Tibial artery (tissue), 4 donors: ENCODE results near the gene TTC21A.

Experiments
- DNase-seq, 2 donors: peaks; one replicate each; pipeline ENCODE4 v3.0.0-alpha.2; 2019
- H3K27ac ChIP-seq, 2 donors: fragments of 200-600 bp; sonication (generic) in 1 of 2; 1 replicate in 1 of 2; 2 replicates in 1 of 2; pipeline ENCODE4 v1.5.1; 2018 to 2019; ENCODE audit warnings: mild to moderate bottlenecking in 1 of 2
- H3K27me3 ChIP-seq, 2 donors: fragments of 200-600 bp; sonication (generic) in 1 of 2; one replicate each; pipeline versions ENCODE4 v1.5.1 to v1.6.0; 2016 to 2019
- H3K36me3 ChIP-seq, 3 donors: fragments of 200-600 bp; sonication (generic) in 2 of 3; one replicate each; pipeline ENCODE4 v1.5.1; 2016 to 2019; ENCODE audit warnings: mild to moderate bottlenecking in 2 of 3
- H3K4me1 ChIP-seq, 4 donors: fragments of 200-600 bp; sonication (generic) in 2 of 4; 1 replicate in 3 of 4; 2 replicates in 1 of 4; pipeline ENCODE4 v1.5.1; 2016 to 2019
- H3K4me3 ChIP-seq, 2 donors: fragments of 200-600 bp; sonication (generic) in 1 of 2; 1 replicate in 1 of 2; 2 replicates in 1 of 2; pipeline ENCODE4 v1.5.1; 2018 to 2019; ENCODE audit warnings: mild to moderate bottlenecking in 2 of 2
- H3K9me3 ChIP-seq, 3 donors: fragments of 200-600 bp; sonication (generic) in 1 of 3; one replicate each; pipeline ENCODE4 v1.5.1; 2016 to 2019
- intact Hi-C: fragments of 100-400 bp; cut with DNase I; formaldehyde crosslinking; loops from one replicate; pipeline ENCODE4 v1.15.0; 2023; ENCODE audit warnings: low total_unique reads
- TF ChIP-seq, protein P1 (sequence below), 2 experiments: fragments of 200-600 bp in 1 of 2; fragments of 450-650 bp in 1 of 2; IDR thresholded peaks; one replicate each; pipeline ENCODE4 v1.5.1; 2017 to 2019; ENCODE audit warnings: antibody characterized with exemption in 2 of 2, mild to moderate bottlenecking in 1 of 2, moderate library complexity in 1 of 2

Gene TTC21A

DNA sequence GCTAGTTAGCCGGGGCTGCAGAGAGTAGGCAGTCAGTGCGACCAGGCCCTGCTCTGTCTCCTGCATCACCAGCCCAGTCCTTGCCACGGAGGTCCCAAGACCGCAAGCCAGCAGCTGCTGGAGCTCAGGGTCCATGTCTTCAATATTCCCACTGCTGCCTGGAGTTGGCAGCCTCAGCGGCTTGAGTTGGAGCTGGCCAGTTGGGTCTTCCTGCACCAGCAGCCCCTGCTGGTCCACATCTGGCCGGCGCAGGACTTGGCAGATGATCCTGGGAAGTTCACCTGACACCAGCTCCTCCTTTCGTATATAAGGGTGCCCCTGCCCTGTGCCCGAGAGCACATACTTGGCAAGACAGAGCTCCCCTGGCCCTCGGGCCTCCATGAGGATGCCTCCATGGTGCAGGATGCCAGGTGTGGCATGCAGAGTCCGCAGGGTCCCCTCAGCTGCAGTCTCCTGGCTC, 79.2 kb downstream of the TTC21A start:
- no peaks in the 10 kb centered on the region for H3K27me3 ChIP-seq
- TF ChIP-seq, protein P1, sequence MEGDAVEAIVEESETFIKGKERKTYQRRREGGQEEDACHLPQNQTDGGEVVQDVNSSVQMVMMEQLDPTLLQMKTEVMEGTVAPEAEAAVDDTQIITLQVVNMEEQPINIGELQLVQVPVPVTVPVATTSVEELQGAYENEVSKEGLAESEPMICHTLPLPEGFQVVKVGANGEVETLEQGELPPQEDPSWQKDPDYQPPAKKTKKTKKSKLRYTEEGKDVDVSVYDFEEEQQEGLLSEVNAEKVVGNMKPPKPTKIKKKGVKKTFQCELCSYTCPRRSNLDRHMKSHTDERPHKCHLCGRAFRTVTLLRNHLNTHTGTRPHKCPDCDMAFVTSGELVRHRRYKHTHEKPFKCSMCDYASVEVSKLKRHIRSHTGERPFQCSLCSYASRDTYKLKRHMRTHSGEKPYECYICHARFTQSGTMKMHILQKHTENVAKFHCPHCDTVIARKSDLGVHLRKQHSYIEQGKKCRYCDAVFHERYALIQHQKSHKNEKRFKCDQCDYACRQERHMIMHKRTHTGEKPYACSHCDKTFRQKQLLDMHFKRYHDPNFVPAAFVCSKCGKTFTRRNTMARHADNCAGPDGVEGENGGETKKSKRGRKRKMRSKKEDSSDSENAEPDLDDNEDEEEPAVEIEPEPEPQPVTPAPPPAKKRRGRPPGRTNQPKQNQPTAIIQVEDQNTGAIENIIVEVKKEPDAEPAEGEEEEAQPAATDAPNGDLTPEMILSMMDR (IDR thresholded peaks at IDR 0.05), result no peak
- intact Hi-C loops, result loop anchor here (5.0 kb wide), 1 partner anchor 79 kb away; the partner anchor contains the start of genes GORASP1 and TTC21A
- H3K27ac ChIP-seq, result no peak overlapping the region
- H3K9me3 ChIP-seq, result no peaks in the 10 kb centered on the region
- DNase-seq, result no peak
- peaks cover 0 to 30% (median 0%) of the 10 kb centered on the region in 4 donors for H3K4me1 ChIP-seq
- no peak overlapping the region for H3K4me3 ChIP-seq
- no peaks in the 10 kb centered on the region for H3K36me3 ChIP-seq

DNA sequence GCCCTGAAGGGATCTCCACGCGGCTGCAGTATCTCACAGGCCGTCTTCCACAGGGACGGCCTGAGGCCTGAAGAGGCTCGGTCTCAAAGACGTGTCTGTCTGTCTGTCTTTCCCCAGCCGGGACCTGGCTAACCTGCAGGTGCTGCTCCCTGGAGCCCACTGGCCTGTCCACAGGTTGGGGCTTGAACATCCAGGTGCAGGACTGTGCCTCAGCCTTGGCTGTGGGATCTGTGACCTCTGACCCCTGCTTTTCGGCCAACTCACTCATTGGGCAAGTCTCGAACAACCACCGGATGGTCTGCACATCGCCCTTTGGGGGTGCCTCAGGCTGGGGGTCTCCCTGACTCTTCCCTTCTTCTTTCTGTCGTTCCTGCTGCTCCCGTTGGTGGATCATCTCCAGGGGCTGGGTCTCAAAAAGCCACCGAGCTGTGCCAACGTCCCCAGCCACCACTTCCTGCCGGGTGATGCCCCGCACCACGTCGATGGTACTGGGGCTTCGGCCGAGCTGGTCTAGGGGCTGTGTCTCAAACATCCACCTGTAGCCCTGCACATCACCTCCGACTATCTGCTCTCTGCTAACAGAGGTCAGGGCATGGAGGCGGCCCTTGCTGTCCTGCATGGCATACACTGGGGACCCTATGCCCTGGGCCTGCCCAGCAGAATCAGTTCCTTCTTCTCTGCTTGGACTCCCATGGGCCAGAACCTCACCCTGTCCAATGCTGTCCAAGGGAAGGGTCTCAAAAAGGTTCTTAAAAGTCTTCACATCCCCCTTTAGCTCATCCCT, 80.1 kb downstream of the TTC21A start:
- Histone ChIP-seq H3K4me1 (peaks cover 0 to 21% (median 0%) of the 10 kb centered on the region in 4 donors), H3K27me3 (no peaks in the 10 kb centered on the region), H3K4me3 (no peak overlapping the region), H3K9me3 (no peaks in the 10 kb centered on the region), H3K36me3 (no peaks in the 10 kb centered on the region), H3K27ac (no peak overlapping the region)
- intact Hi-C loops, result loop anchor here (5.0 kb wide), 1 partner anchor 80 kb away; the partner anchor contains the start of genes GORASP1 and TTC21A
- DNase-seq, result no peak
- TF ChIP-seq, protein P1 (IDR thresholded peaks at IDR 0.05), result no peak
